Endodermal cell (in vitro differentiated cells): Measurements from ENCODE around the gene GNG10. TPM values are rescaled to one million over a fixed set of nuclear protein-coding genes. Genes with fewer than 3 reads are reported as not detected.

ENCODE experiments used
- DNase-seq: peaks from one replicate; pipeline ENCODE4 v3.0.0-alpha.2; 2017
- H3K27ac ChIP-seq: 2 replicates; pipeline ENCODE4 v1.5.1; 2013; ENCODE audit warnings: mild to moderate bottlenecking, low read depth, low read length, moderate library complexity
- H3K27me3 ChIP-seq: 2 replicates; pipeline ENCODE4 v1.6.1; 2013; ENCODE audit warnings: mild to moderate bottlenecking, low read length, moderate library complexity; ENCODE audit not compliant: insufficient read depth, control insufficient read depth, poor library complexity, severe bottlenecking
- H3K36me3 ChIP-seq: 2 replicates; pipeline ENCODE4 v1.7.0; 2013; ENCODE audit warnings: mild to moderate bottlenecking, low read length, moderate library complexity; ENCODE audit not compliant: control insufficient read depth, insufficient read depth
- H3K4me1 ChIP-seq: one replicate; pipeline ENCODE4 v1.7.0; 2013; ENCODE audit warnings: low read length; ENCODE audit not compliant: control insufficient read depth, insufficient read depth
- H3K4me3 ChIP-seq: 2 replicates; pipeline ENCODE4 v1.5.1; 2013; ENCODE audit warnings: mild to moderate bottlenecking, low read length, moderate library complexity
- H3K9ac ChIP-seq: 2 replicates; pipeline ENCODE4 v1.6.1; 2013; ENCODE audit warnings: mild to moderate bottlenecking, low read length, moderate library complexity; ENCODE audit not compliant: poor library complexity, severe bottlenecking; ENCODE audit errors: extremely low read depth
- H3K9me3 ChIP-seq: 2 replicates; pipeline ENCODE4 v1.6.1; 2013; ENCODE audit warnings: mild to moderate bottlenecking, low read length, moderate library complexity; ENCODE audit not compliant: control insufficient read depth
- H3K27ac Mint-ChIP-seq: 2 replicates; pipeline ENCODE4 v1.8.0; 2020; ENCODE audit warnings: mixed read lengths
- H3K27me3 Mint-ChIP-seq: 2 replicates; pipeline ENCODE4 v1.8.0; 2021; ENCODE audit warnings: mild to moderate bottlenecking, mixed read lengths; ENCODE audit not compliant: insufficient read depth
- H3K36me3 Mint-ChIP-seq: 2 replicates; pipeline ENCODE4 v1.8.0; 2020; ENCODE audit warnings: low read depth, mixed read lengths
- H3K4me1 Mint-ChIP-seq: 2 replicates; pipeline ENCODE4 v1.8.0; 2020; ENCODE audit warnings: mixed read lengths
- H3K4me3 Mint-ChIP-seq: 2 replicates; pipeline ENCODE4 v1.8.0; 2020; ENCODE audit warnings: mild to moderate bottlenecking, moderate library complexity, mixed read lengths
- H3K9me3 Mint-ChIP-seq: 2 replicates; pipeline ENCODE4 v1.8.0; 2020; ENCODE audit warnings: mild to moderate bottlenecking, mixed read lengths
- CTCF ChIP-seq: fragments of 200-600 bp; sonication (generic); conservative IDR thresholded peaks from 2 replicates; pipeline ENCODE4 v1.5.0; 2021; ENCODE audit warnings: antibody characterized with exemption, mild to moderate bottlenecking
- WGBS, 2 experiments: methylation state at CpG; one replicate each; pipeline versions ENCODE4 v1.1.5 to v1.1.7; 2013; ENCODE audit warnings: missing lambda C conversion rate in 2 of 2, mixed read lengths in 1 of 2; ENCODE audit not compliant: insufficient coverage in 1 of 2, insufficient read length in 1 of 2; 5-methylcytosine and 5-hydroxymethylcytosine counted together
- total RNA-seq, 2 donors: library from RNA; stranded (reverse); fragmentation: NEBNext Ultra II Directional in 1 of 2; extraction: Animal tissue kit (Norgen Biotek cat#: 25700) in 1 of 2; gene quantifications; 2 replicates in 1 of 2; 3 replicates in 1 of 2; pipeline ENCODE4 v1.2.1, GENCODE V29; 2021

GNG10 gene
- total RNA-seq, 2 donors from 2014 or later = 27.7 to 39.7 TPM

GRCh38 chr9:111658943-111659342, 2.5 kb upstream of the GNG10 start:
- H3K9me3 ChIP-seq = no peaks in the 10 kb centered on the region
- no peak for TF ChIP-seq CTCF
- Mint-ChIP-seq H3K27me3 (peaks cover 2% of the 10 kb centered on the region), H3K9me3 (no peaks in the 10 kb centered on the region), H3K27ac (no peak overlapping the region), H3K36me3 (peaks cover 11% of the 10 kb centered on the region), H3K4me1 (peaks cover 18% of the 10 kb centered on the region), H3K4me3 (no peak overlapping the region)
- H3K4me3 ChIP-seq = no peak overlapping the region
- H3K27ac ChIP-seq = no peak overlapping the region
- H3K36me3 ChIP-seq = peaks cover 13% of the 10 kb centered on the region
- H3K9ac ChIP-seq = no peak overlapping the region
- H3K27me3 ChIP-seq = no peaks in the 10 kb centered on the region
- DNase-seq = no peak
- 93 to 100% methylated on average over 6 to 8 of the region's 8 CpGs for WGBS, 2 experiments
- H3K4me1 ChIP-seq = no peaks in the 10 kb centered on the region

DNA sequence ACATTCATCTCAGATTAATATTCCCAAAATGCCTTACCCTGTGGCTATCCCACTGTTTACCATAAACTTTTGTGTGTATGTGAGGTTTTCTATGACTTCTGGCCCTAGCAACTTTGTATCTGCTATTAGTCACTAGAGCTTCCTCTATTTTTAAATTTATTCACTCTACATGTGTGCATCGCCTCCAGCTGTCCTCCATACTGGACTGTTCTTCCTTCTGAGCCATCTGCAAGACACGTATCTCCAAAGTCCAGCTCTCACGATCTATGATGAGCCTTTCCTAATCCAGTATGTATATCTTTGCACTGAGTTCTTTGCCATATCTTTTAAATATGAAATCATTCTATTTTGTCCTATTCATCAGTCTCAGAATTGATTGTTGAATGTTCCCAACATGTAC, 1.7 kb upstream of the GNG10 start:
- Histone ChIP-seq H3K4me3 (no peak overlapping the region), H3K4me1 (no peaks in the 10 kb centered on the region), H3K9ac (no peak overlapping the region), H3K36me3 (peaks cover 16% of the 10 kb centered on the region), H3K27ac (no peak overlapping the region), H3K9me3 (no peaks in the 10 kb centered on the region), H3K27me3 (no peaks in the 10 kb centered on the region)
- Mint-ChIP-seq H3K4me1 (peaks cover 18% of the 10 kb centered on the region), H3K27me3 (peaks cover 2% of the 10 kb centered on the region), H3K27ac (no peak overlapping the region), H3K36me3 (peaks cover 11% of the 10 kb centered on the region), H3K4me3 (no peak overlapping the region), H3K9me3 (no peaks in the 10 kb centered on the region)
- 94 to 95% methylated on average over 3 of the region's 3 CpGs for WGBS, 2 experiments
- no peak for DNase-seq
- no peak for TF ChIP-seq CTCF

DNA sequence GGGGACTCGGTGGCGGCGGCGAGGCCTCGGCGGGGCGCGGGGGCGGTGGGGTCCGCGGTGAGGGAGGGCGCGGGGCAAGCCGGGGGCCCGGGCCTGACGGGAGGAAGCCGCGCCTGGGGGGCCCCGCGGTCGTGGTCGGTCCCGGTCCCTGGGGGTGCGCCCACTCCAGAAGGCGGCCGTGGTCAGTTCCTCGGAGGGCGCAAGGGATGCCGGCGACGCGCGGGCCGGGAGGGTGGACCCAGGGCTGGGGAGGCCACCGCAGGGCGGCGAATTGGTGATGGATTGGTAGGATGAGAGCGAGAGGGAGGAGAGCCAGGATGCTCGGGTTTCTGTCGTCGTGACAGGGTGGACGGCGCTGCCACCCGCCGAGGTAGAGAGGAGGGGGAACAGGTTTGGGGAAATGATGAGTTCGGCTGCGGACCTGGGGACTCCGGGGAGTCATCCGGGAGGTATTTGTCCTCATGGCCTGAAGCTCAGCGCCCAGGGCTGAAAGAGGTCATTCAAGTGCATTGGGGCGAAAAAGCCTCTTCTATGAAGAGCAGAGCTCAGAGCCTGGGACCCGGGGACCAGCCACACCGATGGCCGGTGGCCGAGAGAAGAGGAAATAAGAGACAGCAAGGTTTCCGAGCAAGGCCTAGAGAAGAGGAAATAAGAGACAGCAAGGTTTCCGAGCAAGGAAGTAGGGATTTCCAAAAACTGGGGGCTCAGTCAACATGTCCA, 557 bp downstream of the GNG10 start:
- H3K36me3 Mint-ChIP-seq = peaks cover 21% of the 10 kb centered on the region
- Histone ChIP-seq H3K27ac (no peak overlapping the region), H3K9me3 (no peaks in the 10 kb centered on the region), H3K4me1 (no peaks in the 10 kb centered on the region), H3K9ac (peak overlapping the region; percentile 58), H3K36me3 (peaks cover 25% of the 10 kb centered on the region), H3K27me3 (no peaks in the 10 kb centered on the region), H3K4me3 (peak overlapping the region; percentile 85)
- no peak for TF ChIP-seq CTCF
- DNase-seq = peak; percentile 80
- H3K4me3 Mint-ChIP-seq = peak overlapping the region; percentile 92
- H3K9me3 Mint-ChIP-seq = no peaks in the 10 kb centered on the region
- peak overlapping the region; percentile 80 for H3K27ac Mint-ChIP-seq
- H3K4me1 Mint-ChIP-seq = peaks cover 18% of the 10 kb centered on the region
- WGBS, 2 experiments = 2 to 6% methylated on average over 20 to 57 of the region's 57 CpGs
- peaks cover 2% of the 10 kb centered on the region for H3K27me3 Mint-ChIP-seq
